ENCODE measurements around the gene SYNJ1.

SYNJ1 gene

GRCh38 chr21:32735524-32735923, 7.7 kb upstream of the SYNJ1 start:
- H3K27ac ChIP-seq: no peak overlapping the region
- no peaks in the 10 kb centered on the region for H3K4me1 ChIP-seq
- peaks cover 82% of the 10 kb centered on the region for H3K36me3 ChIP-seq
- H3K4me2 ChIP-seq: no peak overlapping the region
- no peaks in the 10 kb centered on the region for H3K27me3 ChIP-seq
- no peak overlapping the region for H3K4me3 ChIP-seq
- H3K9me3 ChIP-seq: no peaks in the 10 kb centered on the region
- H4K20me1 ChIP-seq: peaks cover 58% of the 10 kb centered on the region
- TF ChIP-seq Cebpa-rat (IDR thresholded peaks at IDR 0.05): no peak
- no peak overlapping the region for H3K9ac ChIP-seq

- peaks cover 49% of the 10 kb centered on the region for H4K20me1 ChIP-seq
- H3K36me3 ChIP-seq: peaks cover 68% of the 10 kb centered on the region
- H3K9me3 ChIP-seq: no peaks in the 10 kb centered on the region
- H3K4me1 ChIP-seq: no peaks in the 10 kb centered on the region
- no peak overlapping the region for H3K27ac ChIP-seq
- H3K27me3 ChIP-seq: no peaks in the 10 kb centered on the region
- no peak overlapping the region for H3K4me2 ChIP-seq
- no peak overlapping the region for H3K4me3 ChIP-seq
- no peak overlapping the region for H3K9ac ChIP-seq
- TF ChIP-seq Cebpa-rat (IDR thresholded peaks at IDR 0.05): no peak
These were observed 6.3 kb upstream of the SYNJ1 start for GRCh38 chr21:32733990-32734613.

GRCh38 chr21:32733356-32733755, 5.5 kb upstream of the SYNJ1 start:
- Histone ChIP-seq H3K27me3 (no peaks in the 10 kb centered on the region), H3K4me2 (no peak overlapping the region), H3K36me3 (peaks cover 60% of the 10 kb centered on the region), H3K9me3 (no peaks in the 10 kb centered on the region), H3K27ac (no peak overlapping the region), H3K4me1 (peaks cover 6% of the 10 kb centered on the region), H3K9ac (no peak overlapping the region), H4K20me1 (peaks cover 41% of the 10 kb centered on the region), H3K4me3 (no peak overlapping the region)
- TF ChIP-seq Cebpa-rat (IDR thresholded peaks at IDR 0.05): no peak

- H3K4me3 ChIP-seq: no peak overlapping the region
- H4K20me1 ChIP-seq: peaks cover 41% of the 10 kb centered on the region
- TF ChIP-seq Cebpa-rat (IDR thresholded peaks at IDR 0.05): no peak
- H3K4me1 ChIP-seq: peaks cover 7% of the 10 kb centered on the region
- no peak overlapping the region for H3K27ac ChIP-seq
- H3K9me3 ChIP-seq: no peaks in the 10 kb centered on the region
- no peak overlapping the region for H3K9ac ChIP-seq
- no peaks in the 10 kb centered on the region for H3K27me3 ChIP-seq
- peaks cover 52% of the 10 kb centered on the region for H3K36me3 ChIP-seq
- no peak overlapping the region for H3K4me2 ChIP-seq
These were observed 4.7 kb upstream of the SYNJ1 start for GRCh38 chr21:32732544-32732943.

- no peak for TF ChIP-seq Cebpa-rat (IDR thresholded peaks at IDR 0.05)
- Histone ChIP-seq H3K27me3 (no peaks in the 10 kb centered on the region), H3K36me3 (peaks cover 18% of the 10 kb centered on the region), H3K9me3 (no peaks in the 10 kb centered on the region), H3K4me1 (peaks cover 21% of the 10 kb centered on the region), H4K20me1 (peaks cover 18% of the 10 kb centered on the region), H3K4me2 (peak overlapping the region; percentile 82), H3K9ac (no peak overlapping the region), H3K4me3 (peak overlapping the region; percentile 90), H3K27ac (no peak overlapping the region)
These were observed 1.0 kb upstream of the SYNJ1 start for GRCh38 chr21:32728848-32729247.

- no peak for TF ChIP-seq Cebpa-rat (IDR thresholded peaks at IDR 0.05)
- Histone ChIP-seq H3K9me3 (no peaks in the 10 kb centered on the region), H3K4me3 (peak overlapping the region; percentile 90), H3K4me2 (peak overlapping the region; percentile 82), H3K27me3 (no peaks in the 10 kb centered on the region), H4K20me1 (peaks cover 14% of the 10 kb centered on the region), H3K4me1 (peaks cover 21% of the 10 kb centered on the region), H3K36me3 (peaks cover 18% of the 10 kb centered on the region), H3K27ac (peak overlapping the region; percentile 67), H3K9ac (peak overlapping the region; percentile 81)
These were observed 635 bp upstream of the SYNJ1 start for GRCh38 chr21:32728456-32728839.

- Histone ChIP-seq H3K27ac (peak overlapping the region; percentile 67), H3K36me3 (peaks cover 6% of the 10 kb centered on the region; the same call in 1 of the 2 replicates), H3K9ac (peak overlapping the region; percentile 81), H4K20me1 (peaks cover 7% of the 10 kb centered on the region), H3K4me1 (peaks cover 21% of the 10 kb centered on the region), H3K9me3 (no peaks in the 10 kb centered on the region), H3K4me3 (peak overlapping the region; percentile 90), H3K4me2 (peak overlapping the region; percentile 90), H3K27me3 (no peaks in the 10 kb centered on the region)
- no peak for TF ChIP-seq Cebpa-rat (IDR thresholded peaks at IDR 0.05)
These were observed 750 bp downstream of the SYNJ1 start for GRCh38 chr21:32726839-32727686.

GRCh38 chr21:32719085-32719484, 8.7 kb downstream of the SYNJ1 start:
- no peaks in the 10 kb centered on the region for H3K9me3 ChIP-seq
- no peak overlapping the region for H3K9ac ChIP-seq
- no peak for TF ChIP-seq Cebpa-rat (IDR thresholded peaks at IDR 0.05)
- H4K20me1 ChIP-seq: peaks cover 12% of the 10 kb centered on the region
- no peaks in the 10 kb centered on the region for H3K27me3 ChIP-seq
- no peak overlapping the region for H3K27ac ChIP-seq
- no peak overlapping the region for H3K4me3 ChIP-seq
- H3K4me2 ChIP-seq: no peak overlapping the region
- peaks cover 18% of the 10 kb centered on the region; the same call in 1 of the 2 replicates for H3K36me3 ChIP-seq
- no peaks in the 10 kb centered on the region for H3K4me1 ChIP-seq

- Histone ChIP-seq H3K27ac (no peak overlapping the region), H3K27me3 (no peaks in the 10 kb centered on the region), H3K9ac (no peak overlapping the region), H4K20me1 (peaks cover 13% of the 10 kb centered on the region), H3K4me1 (no peaks in the 10 kb centered on the region), H3K4me2 (no peak overlapping the region), H3K36me3 (peaks cover 12% of the 10 kb centered on the region; the same call in 1 of the 2 replicates), H3K9me3 (no peaks in the 10 kb centered on the region), H3K4me3 (no peak overlapping the region)
- no peak for TF ChIP-seq Cebpa-rat (IDR thresholded peaks at IDR 0.05)
These were observed 9.9 kb downstream of the SYNJ1 start for GRCh38 chr21:32717851-32718316.

- peaks cover 12% of the 10 kb centered on the region; the same call in 1 of the 2 replicates for H3K36me3 ChIP-seq
- H3K9ac ChIP-seq: no peak overlapping the region
- H3K4me2 ChIP-seq: no peak overlapping the region
- H3K27ac ChIP-seq: no peak overlapping the region
- TF ChIP-seq Cebpa-rat (IDR thresholded peaks at IDR 0.05): no peak
- no peak overlapping the region for H3K4me3 ChIP-seq
- H4K20me1 ChIP-seq: peaks cover 27% of the 10 kb centered on the region
- no peaks in the 10 kb centered on the region for H3K27me3 ChIP-seq
- H3K4me1 ChIP-seq: peaks cover 14% of the 10 kb centered on the region
- no peaks in the 10 kb centered on the region for H3K9me3 ChIP-seq
These were observed 11.3 kb downstream of the SYNJ1 start for GRCh38 chr21:32716486-32716885.
